Measurements from ENCODE around the gene WWTR1. TPM values are rescaled to one million over a fixed set of nuclear protein-coding genes. Genes with fewer than 3 reads are reported as not detected.

Gene WWTR1
- polyA plus RNA-seq, 3 donors from 2014 or later: not detected

- Mint-ChIP-seq H3K4me1 (peaks cover 2% of the 10 kb centered on the region in 2 donors), H3K27me3 (ENCODE audit: low read depth in 3 of 3) (peaks cover 1 to 10% (median 10%) of the 10 kb centered on the region in 3 donors), H3K36me3 (no peaks in the 10 kb centered on the region), H3K4me3 (no peak overlapping the region), H3K9me3 (no peaks in the 10 kb centered on the region), H3K27ac (no peak overlapping the region)
- DNase-seq: no peak
These were observed 31.2 kb downstream of the WWTR1 start for GRCh38 chr3:149626671-149627070.

GRCh38 chr3:149625795-149626194 is 32.0 kb downstream of the WWTR1 start:
- Mint-ChIP-seq H3K4me3 (no peak overlapping the region), H3K9me3 (no peaks in the 10 kb centered on the region), H3K27ac (no peak overlapping the region), H3K4me1 (peaks cover 6 to 9% of the 10 kb centered on the region in 2 donors), H3K36me3 (no peaks in the 10 kb centered on the region), H3K27me3 (ENCODE audit: low read depth in 3 of 3) (peaks cover 1 to 12% (median 10%) of the 10 kb centered on the region in 3 donors)
- DNase-seq: no peak

- no peaks in the 10 kb centered on the region for H3K36me3 Mint-ChIP-seq
- no peaks in the 10 kb centered on the region for H3K9me3 Mint-ChIP-seq
- H3K4me3 Mint-ChIP-seq: no peak overlapping the region
- peaks cover 1 to 14% (median 8%) of the 10 kb centered on the region in 3 donors for H3K27me3 Mint-ChIP-seq (ENCODE audit: low read depth in 3 of 3)
- peaks cover 6 to 9% of the 10 kb centered on the region in 2 donors for H3K4me1 Mint-ChIP-seq
- no peak overlapping the region for H3K27ac Mint-ChIP-seq
- DNase-seq: no peak
These were observed 34.0 kb downstream of the WWTR1 start for GRCh38 chr3:149623824-149624223.

- peak in 1 of 3 donors; percentile 10 for DNase-seq
- no peaks in the 10 kb centered on the region for H3K9me3 Mint-ChIP-seq
- peak overlapping the region in 2 of 6 donors; percentile 56 to 65 for H3K27ac Mint-ChIP-seq
- H3K36me3 Mint-ChIP-seq: no peaks in the 10 kb centered on the region
- peaks cover 0 to 9% (median 6%) of the 10 kb centered on the region in 3 donors for H3K27me3 Mint-ChIP-seq (ENCODE audit: low read depth in 3 of 3)
- peaks cover 6 to 9% of the 10 kb centered on the region in 2 donors for H3K4me1 Mint-ChIP-seq
- peak overlapping the region in 1 of 5 donors; percentile 46 for H3K4me3 Mint-ChIP-seq
These were observed 36.4 kb downstream of the WWTR1 start for GRCh38 chr3:149621218-149622005.

GRCh38 chr3:149620291-149621020 is 37.4 kb downstream of the WWTR1 start:
- H3K36me3 Mint-ChIP-seq: no peaks in the 10 kb centered on the region
- peaks cover 6 to 9% of the 10 kb centered on the region in 2 donors for H3K4me1 Mint-ChIP-seq
- DNase-seq: no peak
- H3K27ac Mint-ChIP-seq: peak overlapping the region in 1 of 6 donors; percentile 19
- H3K27me3 Mint-ChIP-seq (ENCODE audit: low read depth in 3 of 3): peaks cover 0 to 7% (median 5%) of the 10 kb centered on the region in 3 donors
- no peak overlapping the region for H3K4me3 Mint-ChIP-seq
- H3K9me3 Mint-ChIP-seq: no peaks in the 10 kb centered on the region

- H3K4me3 Mint-ChIP-seq: no peak overlapping the region
These were observed 38.7 kb downstream of the WWTR1 start for GRCh38 chr3:149619136-149619535.

GRCh38 chr3:149618151-149619123 is 39.4 kb downstream of the WWTR1 start:
- DNase-seq: no peak
- H3K4me3 Mint-ChIP-seq: no peak overlapping the region
- peaks cover 6 to 9% of the 10 kb centered on the region in 2 donors for H3K4me1 Mint-ChIP-seq

More at GRCh38 chr3:149619136-149619535, 38.7 kb downstream of the WWTR1 start:
- Mint-ChIP-seq H3K4me1 (peaks cover 6 to 9% of the 10 kb centered on the region in 2 donors), H3K27me3 (ENCODE audit: low read depth in 3 of 3) (peaks cover 2 to 5% (median 4%) of the 10 kb centered on the region in 3 donors), H3K27ac (no peak overlapping the region), H3K36me3 (no peaks in the 10 kb centered on the region), H3K9me3 (no peaks in the 10 kb centered on the region)
- DNase-seq: no peak

GRCh38 chr3:149615731-149616221 is 42.0 kb downstream of the WWTR1 start:
- Mint-ChIP-seq H3K4me3 (no peak overlapping the region), H3K27me3 (ENCODE audit: low read depth in 3 of 3) (peaks cover 2% of the 10 kb centered on the region in 3 donors), H3K27ac (no peak overlapping the region), H3K9me3 (no peaks in the 10 kb centered on the region), H3K4me1 (no peaks in the 10 kb centered on the region), H3K36me3 (no peaks in the 10 kb centered on the region)
- DNase-seq: no peak

More at GRCh38 chr3:149618151-149619123, 39.4 kb downstream of the WWTR1 start:
- peaks cover 2 to 6% (median 4%) of the 10 kb centered on the region in 3 donors for H3K27me3 Mint-ChIP-seq (ENCODE audit: low read depth in 3 of 3)
- no peaks in the 10 kb centered on the region for H3K9me3 Mint-ChIP-seq
- no peaks in the 10 kb centered on the region for H3K36me3 Mint-ChIP-seq
- H3K27ac Mint-ChIP-seq: no peak overlapping the region

- no peak overlapping the region for H3K27ac Mint-ChIP-seq
- no peak overlapping the region for H3K4me3 Mint-ChIP-seq
- H3K9me3 Mint-ChIP-seq: no peaks in the 10 kb centered on the region
- no peaks in the 10 kb centered on the region for H3K4me1 Mint-ChIP-seq
- H3K36me3 Mint-ChIP-seq: no peaks in the 10 kb centered on the region
- no peak for DNase-seq
- peaks cover 0 to 2% (median 2%) of the 10 kb centered on the region in 3 donors for H3K27me3 Mint-ChIP-seq (ENCODE audit: low read depth in 3 of 3)
These were observed 43.8 kb downstream of the WWTR1 start for GRCh38 chr3:149613988-149614387.

- H3K4me1 Mint-ChIP-seq: no peaks in the 10 kb centered on the region
- DNase-seq: no peak
- H3K9me3 Mint-ChIP-seq: no peaks in the 10 kb centered on the region
- no peaks in the 10 kb centered on the region for H3K36me3 Mint-ChIP-seq
- peaks cover 0 to 2% (median 2%) of the 10 kb centered on the region in 3 donors for H3K27me3 Mint-ChIP-seq (ENCODE audit: low read depth in 3 of 3)
- H3K4me3 Mint-ChIP-seq: no peak overlapping the region
- H3K27ac Mint-ChIP-seq: no peak overlapping the region
These were observed 45.4 kb downstream of the WWTR1 start for GRCh38 chr3:149612456-149612855.

- Mint-ChIP-seq H3K36me3 (no peaks in the 10 kb centered on the region), H3K27ac (no peak overlapping the region), H3K9me3 (no peaks in the 10 kb centered on the region), H3K27me3 (ENCODE audit: low read depth in 3 of 3) (peaks cover 0 to 2% (median 2%) of the 10 kb centered on the region in 3 donors), H3K4me3 (no peak overlapping the region), H3K4me1 (no peaks in the 10 kb centered on the region)
- DNase-seq: no peak
These were observed 46.7 kb downstream of the WWTR1 start for GRCh38 chr3:149611149-149611548.

- Mint-ChIP-seq H3K27ac (no peak overlapping the region), H3K4me1 (no peaks in the 10 kb centered on the region), H3K9me3 (no peaks in the 10 kb centered on the region), H3K4me3 (no peak overlapping the region), H3K36me3 (no peaks in the 10 kb centered on the region), H3K27me3 (ENCODE audit: low read depth in 3 of 3) (peaks cover 0 to 2% (median 2%) of the 10 kb centered on the region in 3 donors)
- no peak for DNase-seq
These were observed 47.3 kb downstream of the WWTR1 start for GRCh38 chr3:149610351-149611105.

All from immature natural killer cell (primary cell).